Skin epidermis (tissue), 12 donors: ENCODE data around the gene HMGN3.

Experiments used
- H3K27ac ChIP-seq, 21 experiments: fragments of 200-600 bp; sonication (generic) in 11 of 21; one replicate each; pipeline ENCODE4 v1.5.0; 2020; ENCODE audit warnings: mild to moderate bottlenecking in 3 of 21, inconsistent platforms in 2 of 21, moderate library complexity in 2 of 21
- H3K4me3 ChIP-seq, 7 experiments: fragments of 200-600 bp; sonication (generic) in 2 of 7; one replicate each; pipeline ENCODE4 v1.5.0; 2020; ENCODE audit warnings: inconsistent platforms in 2 of 7, mild to moderate bottlenecking in 2 of 7, moderate library complexity in 1 of 7

HMGN3 gene

DNA sequence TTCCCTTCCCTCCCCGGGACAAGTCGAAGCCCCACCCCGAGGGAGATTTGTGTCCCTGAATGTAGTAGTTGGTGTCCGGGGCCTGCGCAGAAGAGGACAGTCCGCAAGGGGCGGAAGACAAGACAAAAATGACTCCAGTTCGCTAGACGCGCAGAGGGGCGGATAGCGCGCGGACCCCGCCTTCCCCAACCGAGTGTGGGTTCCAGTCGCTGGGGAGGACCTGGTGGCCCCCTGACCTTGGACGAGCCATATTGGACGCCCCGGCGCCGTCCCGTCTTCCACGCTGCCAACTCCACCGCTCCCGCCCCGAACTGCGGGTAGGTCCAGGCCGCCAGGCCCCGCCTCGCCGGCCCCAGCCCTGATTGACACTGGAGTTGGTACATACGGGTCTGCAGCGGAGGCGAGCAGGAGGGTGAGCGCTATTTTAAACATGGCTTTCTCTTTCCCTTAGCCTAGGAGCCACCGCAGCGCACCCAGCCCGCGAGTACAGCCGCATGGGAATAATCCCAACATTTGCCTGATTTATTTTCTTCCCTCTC is 802 bp downstream of the HMGN3 start:
- peak overlapping the region; percentile 42 to 74 (median 61) for H3K4me3 ChIP-seq
- H3K27ac ChIP-seq, result peak overlapping the region; percentile 33 to 94 (median 83)

DNA sequence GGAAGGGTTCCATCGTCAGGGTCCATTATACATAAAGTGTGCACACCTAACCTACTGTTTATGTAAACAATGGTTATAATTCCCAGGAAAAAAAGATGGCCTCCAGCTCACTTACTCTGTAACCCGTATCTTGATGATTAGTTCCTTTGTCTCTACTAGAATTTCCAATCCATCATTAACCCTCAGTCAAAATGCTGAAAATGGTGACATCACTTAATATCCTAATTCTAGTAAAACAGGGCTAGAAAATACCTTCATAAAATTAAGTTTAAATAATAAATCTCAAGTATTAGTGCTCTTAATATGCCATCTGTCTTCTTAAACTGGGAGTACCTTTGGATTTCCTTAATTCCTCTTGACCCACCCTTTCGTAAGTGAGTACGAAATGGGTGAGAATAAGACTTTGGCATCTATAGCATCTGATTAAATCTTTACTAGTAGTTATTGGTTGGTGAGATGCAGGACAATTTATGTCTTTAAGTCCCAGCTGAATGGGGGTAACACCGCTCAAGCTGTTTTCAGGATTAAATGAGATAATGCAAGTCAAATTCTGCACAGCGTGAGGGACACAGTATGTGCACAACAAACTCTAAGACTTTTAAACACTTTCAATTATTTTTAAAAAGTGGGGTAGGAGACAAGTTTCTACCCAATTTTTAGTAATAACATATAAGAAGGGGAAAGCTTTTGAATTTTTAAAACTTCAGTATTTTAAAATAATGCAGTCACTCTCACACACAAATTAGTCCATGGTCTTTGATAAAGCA is 1.6 kb downstream of the HMGN3 start:
- Histone ChIP-seq H3K27ac (peak overlapping the region in 20 of 21 experiments; percentile 56 to 94 (median 84)), H3K4me3 (peak overlapping the region; percentile 42 to 74 (median 61))

- no peak overlapping the region for H3K27ac ChIP-seq
- no peak overlapping the region for H3K4me3 ChIP-seq
These were observed 2.8 kb downstream of the HMGN3 start for GRCh38 chr6:79231666-79232065.

- H3K27ac ChIP-seq, result peak overlapping the region in 1 of 21 experiments; percentile 26
- no peak overlapping the region for H3K4me3 ChIP-seq
These were observed 3.4 kb downstream of the HMGN3 start for GRCh38 chr6:79231101-79231500.

DNA sequence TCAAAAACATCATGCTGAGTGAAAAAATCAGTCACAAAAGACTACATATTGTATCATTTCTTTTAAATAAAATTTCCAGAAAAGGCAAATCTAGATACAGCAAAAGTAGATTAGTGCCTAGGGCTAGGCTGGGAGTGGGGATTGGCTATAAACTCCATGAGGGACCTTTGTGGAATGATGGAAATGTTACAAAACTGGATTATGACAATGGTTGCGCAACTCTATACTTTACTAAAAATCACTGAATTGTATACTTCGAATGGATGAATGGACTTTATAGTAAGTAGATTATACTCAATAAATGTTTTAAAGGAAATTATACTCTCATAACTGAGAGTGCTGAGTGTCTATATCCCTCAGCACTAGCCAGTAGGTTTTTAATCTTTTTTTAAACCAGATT is 4.3 kb downstream of the HMGN3 start:
- Histone ChIP-seq H3K4me3 (no peak overlapping the region), H3K27ac (no peak overlapping the region)

DNA sequence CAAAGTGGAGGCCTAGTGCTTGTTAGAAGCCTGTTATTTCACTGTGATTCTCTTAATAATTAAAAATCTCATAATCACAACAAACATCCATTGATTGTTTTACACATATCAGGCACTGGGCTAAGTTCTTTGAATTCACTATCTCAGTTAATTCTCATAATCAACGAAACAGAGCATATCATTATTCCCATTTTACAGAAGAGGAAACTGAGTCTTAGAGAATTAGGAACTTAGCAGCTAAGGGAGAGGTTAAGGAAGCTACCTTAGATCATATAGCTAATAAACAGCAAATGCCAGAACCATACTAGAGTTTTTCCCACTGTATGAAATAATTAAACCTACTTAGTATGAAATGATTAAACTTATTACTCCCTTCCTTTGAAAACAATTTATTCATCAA is 7.0 kb downstream of the HMGN3 start:
- Histone ChIP-seq H3K4me3 (no peak overlapping the region), H3K27ac (no peak overlapping the region)

GRCh38 chr6:79226660-79227059 is 7.8 kb downstream of the HMGN3 start:
- H3K27ac ChIP-seq, result no peak overlapping the region
- H3K4me3 ChIP-seq, result no peak overlapping the region

- Histone ChIP-seq H3K4me3 (no peak overlapping the region), H3K27ac (no peak overlapping the region)
These were observed 8.5 kb downstream of the HMGN3 start for GRCh38 chr6:79225717-79226599.

DNA sequence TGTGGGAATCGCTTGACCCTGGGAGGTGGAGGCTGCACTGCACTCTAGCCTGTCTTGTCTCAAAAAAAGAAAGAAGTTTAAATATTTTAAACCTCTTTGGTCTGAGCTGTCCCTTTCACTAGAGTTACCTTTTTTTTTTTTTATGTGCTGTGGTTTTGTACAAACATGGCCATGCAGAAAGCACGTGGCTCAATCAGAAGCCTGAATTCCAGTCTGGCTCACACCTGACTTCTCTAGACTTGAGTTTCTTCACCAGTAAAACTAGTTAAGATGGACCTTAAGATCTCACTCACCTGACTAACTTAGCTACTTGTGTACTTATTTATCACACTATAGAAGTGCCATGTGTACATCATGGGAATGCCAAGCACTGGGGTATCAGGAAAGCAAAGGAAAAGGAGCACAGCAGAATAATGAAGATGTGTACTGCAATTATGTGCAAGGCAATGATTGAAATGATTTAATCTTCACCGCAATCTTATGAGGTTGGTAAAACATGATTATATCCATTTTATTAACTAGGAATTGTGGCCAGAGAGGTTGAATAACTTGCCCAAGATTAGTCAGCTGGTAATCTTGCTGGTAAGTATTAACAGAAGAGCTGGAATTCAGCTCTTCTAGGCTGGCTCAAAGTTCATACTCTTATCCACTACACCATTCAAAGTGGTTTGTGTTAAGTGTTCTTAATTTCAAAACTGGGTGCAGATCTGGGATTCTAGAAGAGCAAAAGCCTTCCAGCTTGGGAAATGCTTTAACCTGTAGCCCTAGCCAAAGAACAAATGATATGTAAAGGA is 10.7 kb downstream of the HMGN3 start:
- no peak overlapping the region for H3K27ac ChIP-seq
- no peak overlapping the region for H3K4me3 ChIP-seq

DNA sequence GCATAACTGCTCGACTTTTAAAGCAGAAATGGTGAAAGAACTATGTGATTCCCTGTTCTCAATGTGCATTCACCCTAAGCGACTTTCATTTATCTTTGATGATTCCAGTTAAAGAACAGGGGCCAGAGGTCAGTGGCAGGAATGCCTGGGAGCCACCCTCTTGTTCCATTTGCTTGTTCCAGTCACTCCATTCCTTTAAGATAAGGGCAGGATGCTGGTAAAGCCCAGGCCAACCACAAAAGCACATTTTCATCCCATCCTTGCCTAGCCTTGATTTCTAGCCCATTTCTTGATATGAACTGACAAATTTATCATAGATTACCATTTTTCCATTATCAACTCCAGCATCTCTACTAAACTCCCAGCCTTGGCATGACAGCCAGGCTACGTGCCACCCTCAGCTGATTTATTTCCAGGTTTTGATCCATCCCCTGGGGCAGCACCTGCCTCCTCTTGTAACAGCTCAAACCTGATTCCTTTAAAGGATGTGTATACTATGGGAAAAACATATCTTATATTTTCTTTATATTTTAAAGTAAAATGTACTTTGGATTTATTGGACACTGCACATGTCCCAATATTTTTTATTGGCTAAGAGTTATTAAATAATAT is 19.2 kb downstream of the HMGN3 start:
- Histone ChIP-seq H3K27ac (no peak overlapping the region), H3K4me3 (no peak overlapping the region)

DNA sequence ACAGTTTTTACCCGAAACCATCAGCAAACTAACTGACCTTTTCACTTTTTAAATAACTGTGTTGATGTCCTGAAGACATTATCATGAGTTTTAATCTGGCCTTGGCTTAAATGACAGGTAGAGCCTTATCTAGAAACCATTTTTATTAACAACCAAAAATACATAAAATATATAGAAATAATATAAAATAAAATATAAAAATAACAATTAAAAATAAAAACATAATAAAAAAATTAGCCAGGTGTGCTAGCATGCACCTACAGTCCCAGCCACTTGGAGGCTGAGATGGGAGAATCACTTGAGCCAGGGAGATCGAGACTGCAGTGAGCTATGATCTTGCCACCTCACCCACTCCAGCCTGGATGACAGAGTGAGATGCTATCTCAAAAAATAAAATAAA is 21.6 kb downstream of the HMGN3 start:
- no peak overlapping the region for H3K4me3 ChIP-seq
- H3K27ac ChIP-seq, result no peak overlapping the region

DNA sequence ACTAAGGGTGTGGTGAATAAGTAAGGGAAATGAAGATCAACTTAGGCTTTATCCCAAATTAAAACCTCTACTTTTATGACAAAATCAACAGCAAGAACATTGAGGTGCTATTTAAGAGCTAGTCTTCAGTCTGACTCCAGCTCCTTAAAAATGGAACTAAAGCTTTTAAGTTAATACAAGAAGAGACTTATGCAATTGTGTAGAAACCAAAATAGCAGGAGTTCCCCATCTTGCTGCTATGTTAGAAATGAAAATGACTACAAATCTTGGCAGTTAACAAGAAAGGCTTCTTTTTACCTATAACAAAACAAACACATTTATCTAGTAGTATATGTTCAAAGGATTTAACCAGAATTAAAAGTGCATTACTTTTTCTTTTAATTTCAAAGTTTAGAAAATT is 25.7 kb downstream of the HMGN3 start:
- Histone ChIP-seq H3K4me3 (no peak overlapping the region), H3K27ac (no peak overlapping the region)

DNA sequence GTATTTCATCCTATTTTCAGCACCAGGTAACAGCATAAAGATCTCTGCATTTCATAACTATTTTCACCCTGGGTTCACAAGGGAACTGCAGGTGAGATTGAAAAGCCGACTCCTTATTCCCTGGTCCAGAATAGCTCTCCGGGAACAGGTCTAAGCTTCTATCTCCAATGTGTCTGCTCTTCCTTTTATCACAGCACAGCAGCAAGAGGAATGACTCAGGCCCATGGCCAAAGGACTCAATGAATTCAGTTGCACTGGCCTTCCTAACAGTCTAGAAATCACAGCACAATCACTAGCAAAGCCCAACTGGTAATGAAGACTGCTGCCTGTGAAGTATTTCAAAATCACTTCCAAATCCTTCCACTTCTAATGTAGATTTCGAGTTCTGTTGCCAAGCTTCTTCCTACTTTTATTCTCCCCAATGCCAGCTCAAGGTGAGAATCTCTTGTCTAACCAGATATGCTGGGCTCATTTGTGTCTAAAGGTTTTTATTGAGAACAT is 30.7 kb downstream of the HMGN3 start:
- Histone ChIP-seq H3K27ac (no peak overlapping the region), H3K4me3 (no peak overlapping the region)

DNA sequence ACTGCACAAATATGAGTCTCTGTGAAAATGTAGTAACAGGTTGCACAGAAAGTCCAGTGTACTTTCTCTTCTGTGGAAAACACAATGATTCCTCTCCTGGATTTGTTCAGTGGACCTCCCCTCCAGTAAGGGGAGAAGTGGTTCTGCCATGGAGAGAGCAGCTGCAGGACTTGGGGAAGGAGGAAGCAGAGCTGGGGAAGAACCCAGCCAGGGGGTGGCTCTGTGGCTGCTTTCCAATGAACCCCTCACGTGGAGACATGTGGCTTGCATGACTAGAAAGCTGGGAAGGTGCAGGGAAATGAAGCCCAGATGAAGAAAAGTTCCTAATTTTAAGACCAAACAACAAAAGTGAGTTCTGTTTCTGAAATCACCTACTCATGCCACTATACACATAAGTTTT is 31.9 kb downstream of the HMGN3 start:
- Histone ChIP-seq H3K4me3 (no peak overlapping the region), H3K27ac (no peak overlapping the region)

DNA sequence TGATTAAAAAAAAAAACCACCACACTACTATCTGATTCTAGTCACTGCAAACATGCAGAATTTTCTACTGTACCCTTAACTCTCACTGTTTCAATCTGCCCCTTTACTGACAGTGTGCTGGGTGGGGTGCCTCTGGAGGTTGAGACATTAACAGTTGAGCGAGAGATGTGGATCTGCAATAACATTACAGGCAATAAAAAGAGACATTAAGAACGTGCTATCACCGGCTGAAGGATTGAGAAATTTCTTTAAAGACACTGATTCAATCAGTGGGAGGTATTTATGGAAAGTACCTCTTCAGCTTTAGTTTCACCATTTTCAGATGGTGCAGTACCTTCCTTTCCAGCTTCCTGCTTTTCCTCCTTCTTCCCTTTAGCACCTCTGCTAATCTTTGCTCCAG is 32.5 kb downstream of the HMGN3 start:
- H3K4me3 ChIP-seq, result no peak overlapping the region
- no peak overlapping the region for H3K27ac ChIP-seq

DNA sequence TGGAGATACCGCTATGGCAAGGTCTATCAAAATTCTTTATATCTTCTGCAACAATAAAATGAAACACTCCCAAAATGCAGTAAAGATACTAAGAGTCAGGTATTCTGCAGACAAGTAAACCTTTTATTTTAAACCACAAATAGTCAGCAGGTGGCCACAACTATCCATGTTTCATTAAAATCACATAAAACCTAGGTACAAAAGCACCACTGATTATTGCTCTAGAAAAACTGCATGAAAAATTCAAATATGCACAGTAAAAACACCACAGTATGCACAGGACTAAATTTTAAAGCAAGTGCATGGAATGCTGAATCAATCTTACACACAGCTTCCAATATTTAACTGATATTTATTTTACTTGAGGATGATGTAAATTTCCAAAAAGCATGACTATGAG is 33.3 kb downstream of the HMGN3 start:
- H3K4me3 ChIP-seq, result no peak overlapping the region
- no peak overlapping the region for H3K27ac ChIP-seq

- no peak overlapping the region for H3K27ac ChIP-seq
- no peak overlapping the region for H3K4me3 ChIP-seq
These were observed 37.6 kb downstream of the HMGN3 start for GRCh38 chr6:79196912-79197311.

- no peak overlapping the region for H3K4me3 ChIP-seq
- no peak overlapping the region for H3K27ac ChIP-seq
These were observed 40.5 kb downstream of the HMGN3 start for GRCh38 chr6:79193971-79194370.

- Histone ChIP-seq H3K4me3 (no peak overlapping the region), H3K27ac (no peak overlapping the region)
These were observed 44.6 kb downstream of the HMGN3 start for GRCh38 chr6:79189760-79190350.
